HK-2 (cell line): ENCODE measurements around the gene ZSCAN30.
"Not testable (repeated sequence)": the region's sequence is repeated elsewhere in the genome, so short reads cannot be mapped to it uniquely, and the experiment has no call there.

Source experiments
- DNase-seq: peaks from one replicate; pipeline ENCODE4 v3.0.0-alpha.2; 2018; ENCODE audit not compliant: unreplicated experiment

ZSCAN30 gene

GRCh38 chr18:35236571-35237363, 53.3 kb downstream of the ZSCAN30 start:
- no peak for DNase-seq

- DNase-seq, result peak; percentile 55
Measured at GRCh38 chr18:35231052-35231451, 59.0 kb downstream of the ZSCAN30 start.

- DNase-seq, result no peak
Measured at GRCh38 chr18:35227254-35227653, 62.8 kb downstream of the ZSCAN30 start.

- DNase-seq, result no peak
Measured at GRCh38 chr18:35223797-35224196, 66.2 kb downstream of the ZSCAN30 start.

GRCh38 chr18:35220424-35220823, 69.6 kb downstream of the ZSCAN30 start:
- DNase-seq, result no peak

- not testable (repeated sequence) for DNase-seq
Measured at GRCh38 chr18:35219331-35219730, 70.7 kb downstream of the ZSCAN30 start.

- DNase-seq, result not testable (repeated sequence)
Measured at GRCh38 chr18:35216611-35217010, 73.4 kb downstream of the ZSCAN30 start.

GRCh38 chr18:35215026-35215425, 75.0 kb downstream of the ZSCAN30 start:
- no peak for DNase-seq

- DNase-seq, result not testable (repeated sequence)
Measured at GRCh38 chr18:35205746-35206458, 84.1 kb downstream of the ZSCAN30 start.

- no peak for DNase-seq
Measured at GRCh38 chr18:35205199-35205712, 84.8 kb downstream of the ZSCAN30 start.

GRCh38 chr18:35203067-35203466, 87.0 kb downstream of the ZSCAN30 start:
- DNase-seq, result no peak

GRCh38 chr18:35201256-35201931, 88.6 kb downstream of the ZSCAN30 start:
- no peak for DNase-seq
